Progenitor cell of endocrine pancreas (in vitro differentiated cells): ENCODE results near the gene TRAPPC10. TPM values are rescaled to one million over a fixed set of nuclear protein-coding genes. Genes with fewer than 3 reads are reported as not detected.

Experiments
- DNase-seq: peaks from one replicate; pipeline ENCODE4 v3.0.0; 2021; ENCODE audit warnings: low spot score; ENCODE audit not compliant: unreplicated experiment
- H3K27ac Mint-ChIP-seq: 2 replicates; pipeline ENCODE4 v1.8.0; 2021; ENCODE audit warnings: mild to moderate bottlenecking, moderate library complexity, mixed read lengths
- H3K27me3 Mint-ChIP-seq: 2 replicates; pipeline ENCODE4 v1.8.0; 2021; ENCODE audit warnings: mixed read lengths
- H3K36me3 Mint-ChIP-seq: 2 replicates; pipeline ENCODE4 v1.8.0; 2022; ENCODE audit warnings: mixed read lengths; ENCODE audit not compliant: insufficient read depth
- H3K4me1 Mint-ChIP-seq: 2 replicates; pipeline ENCODE4 v1.8.0; 2021; ENCODE audit warnings: low read depth, mixed read lengths
- H3K4me3 Mint-ChIP-seq: 2 replicates; pipeline ENCODE4 v1.8.0; 2021; ENCODE audit warnings: low read depth, mild to moderate bottlenecking, moderate library complexity, mixed read lengths
- H3K9me3 Mint-ChIP-seq: 2 replicates; pipeline ENCODE4 v1.8.0; 2021; ENCODE audit warnings: low read depth, mixed read lengths
- CTCF ChIP-seq: fragments of 200-600 bp; sonication (generic); IDR thresholded peaks from one replicate; pipeline ENCODE4 v1.5.0; 2021; ENCODE audit warnings: antibody characterized with exemption, mild to moderate bottlenecking; ENCODE audit not compliant: unreplicated experiment
- total RNA-seq: library from RNA; stranded (reverse); gene quantifications from 2 replicates; pipeline ENCODE4 v1.2.1, GENCODE V29; 2021

Gene TRAPPC10
- total RNA-seq, 1 donor from 2014 or later: 42.7 TPM

- no peak for TF ChIP-seq CTCF
- no peak overlapping the region for H3K4me3 Mint-ChIP-seq
- no peaks in the 10 kb centered on the region for H3K27me3 Mint-ChIP-seq
- DNase-seq: no peak
- no peak overlapping the region for H3K27ac Mint-ChIP-seq
- peaks cover 6% of the 10 kb centered on the region for H3K36me3 Mint-ChIP-seq
- peaks cover 5% of the 10 kb centered on the region for H3K4me1 Mint-ChIP-seq
- H3K9me3 Mint-ChIP-seq: no peaks in the 10 kb centered on the region
These were observed 46.9 kb downstream of the TRAPPC10 start for GRCh38 chr21:44058981-44059380.

GRCh38 chr21:44059710-44060109 lies 47.6 kb downstream of the TRAPPC10 start:
- Mint-ChIP-seq H3K27ac (no peak overlapping the region), H3K4me1 (peaks cover 2% of the 10 kb centered on the region), H3K9me3 (no peaks in the 10 kb centered on the region), H3K27me3 (no peaks in the 10 kb centered on the region), H3K36me3 (peaks cover 6% of the 10 kb centered on the region), H3K4me3 (no peak overlapping the region)
- no peak for TF ChIP-seq CTCF
- DNase-seq: no peak

- Mint-ChIP-seq H3K27me3 (no peaks in the 10 kb centered on the region), H3K27ac (no peak overlapping the region), H3K36me3 (peaks cover 10% of the 10 kb centered on the region), H3K9me3 (no peaks in the 10 kb centered on the region), H3K4me1 (peaks cover 6% of the 10 kb centered on the region), H3K4me3 (no peak overlapping the region)
- DNase-seq: no peak
- TF ChIP-seq CTCF: no peak
These were observed 50.3 kb downstream of the TRAPPC10 start for GRCh38 chr21:44062380-44062779.

- no peak for DNase-seq
- Mint-ChIP-seq H3K36me3 (peaks cover 10% of the 10 kb centered on the region), H3K9me3 (no peaks in the 10 kb centered on the region), H3K4me3 (no peak overlapping the region), H3K4me1 (peaks cover 9% of the 10 kb centered on the region), H3K27me3 (no peaks in the 10 kb centered on the region), H3K27ac (no peak overlapping the region)
- TF ChIP-seq CTCF: no peak
These were observed 51.2 kb downstream of the TRAPPC10 start for GRCh38 chr21:44063151-44063912.

- Mint-ChIP-seq H3K27me3 (no peaks in the 10 kb centered on the region), H3K9me3 (no peaks in the 10 kb centered on the region), H3K4me1 (peaks cover 9% of the 10 kb centered on the region), H3K4me3 (no peak overlapping the region), H3K27ac (peak overlapping the region; percentile 65), H3K36me3 (peaks cover 4% of the 10 kb centered on the region)
- no peak for TF ChIP-seq CTCF
- DNase-seq: no peak
These were observed 52.8 kb downstream of the TRAPPC10 start for GRCh38 chr21:44064852-44065403.
